HG03432 (cell line): ENCODE measurements around the gene MAPT.
"Not testable (repeated sequence)": the region's sequence is repeated elsewhere in the genome, so short reads cannot be mapped to it uniquely, and the experiment has no call there.

Experiments used
- ATAC-seq: cut with Tn5 transposase; IDR thresholded peaks from one replicate; pipeline ENCODE4 v1.9.1; 2021; ENCODE audit warnings: mild to moderate bottlenecking, moderate library complexity; ENCODE audit not compliant: unreplicated experiment

The MAPT gene

GRCh38 chr17:45861165-45861564, 33.2 kb upstream of the MAPT start:
- no peak for ATAC-seq

- ATAC-seq, result not testable (repeated sequence)
Measured at GRCh38 chr17:45862127-45862526, 32.2 kb upstream of the MAPT start.

- ATAC-seq, result no peak
Measured at GRCh38 chr17:45863857-45864654, 30.3 kb upstream of the MAPT start.

- ATAC-seq, result no peak
Measured at GRCh38 chr17:45867171-45867570, 27.2 kb upstream of the MAPT start.

GRCh38 chr17:45867702-45868101, 26.7 kb upstream of the MAPT start:
- ATAC-seq, result no peak

GRCh38 chr17:45868276-45868675, 26.1 kb upstream of the MAPT start:
- no peak for ATAC-seq

GRCh38 chr17:45869676-45870341, 24.5 kb upstream of the MAPT start:
- ATAC-seq, result no peak

GRCh38 chr17:45870342-45870974, 23.9 kb upstream of the MAPT start:
- no peak for ATAC-seq

GRCh38 chr17:45871718-45872117, 22.6 kb upstream of the MAPT start:
- no peak for ATAC-seq

GRCh38 chr17:45873728-45874127, 20.6 kb upstream of the MAPT start:
- no peak for ATAC-seq

- ATAC-seq, result no peak
Measured at GRCh38 chr17:45874151-45874550, 20.2 kb upstream of the MAPT start.

- no peak for ATAC-seq
Measured at GRCh38 chr17:45876539-45876938, 17.8 kb upstream of the MAPT start.

- no peak for ATAC-seq
Measured at GRCh38 chr17:45877467-45877866, 16.9 kb upstream of the MAPT start.

- ATAC-seq, result no peak
Measured at GRCh38 chr17:45883063-45883462, 11.3 kb upstream of the MAPT start.

- ATAC-seq, result no peak
Measured at GRCh38 chr17:45886852-45887251, 7.5 kb upstream of the MAPT start.

- no peak for ATAC-seq
Measured at GRCh38 chr17:45888392-45888791, 6.0 kb upstream of the MAPT start.

- no peak for ATAC-seq
Measured at GRCh38 chr17:45889579-45889978, 4.8 kb upstream of the MAPT start.

GRCh38 chr17:45893725-45894021, 681 bp upstream of the MAPT start:
- no peak for ATAC-seq

- ATAC-seq, result no peak
Measured at GRCh38 chr17:45895304-45895968, 1.1 kb downstream of the MAPT start.

GRCh38 chr17:45895969-45896785, 1.8 kb downstream of the MAPT start:
- no peak for ATAC-seq
